Naive thymus-derived CD8-positive, alpha-beta T cell (primary cell): ENCODE data around the gene MAP1A. TPM values are rescaled to one million over a fixed set of nuclear protein-coding genes. Genes with fewer than 3 reads are reported as not detected.
A peak's percentile ranks its signal among the peaks of the same experiment; 100 is the strongest.

Experiments used
- ATAC-seq, 2 donors: fragments of 150-1000 bp; cut with Tn5 transposase in 1 of 2; sonication (Bioruptor Pico), chemical (Tn5 transposase) in 1 of 2; 1 replicate in 1 of 2; 2 replicates in 1 of 2; pipeline ENCODE4 v1.10.0; 2021; ENCODE audit warnings: mild to moderate bottlenecking in 2 of 2, moderate library complexity in 2 of 2
- POLR2A ChIA-PET: fragments of 350-600 bp; sonication (Branson Sonifier 250); formaldehyde crosslinking; loops from one replicate; lab custom pipeline; 2021; ENCODE audit warnings: antibody characterized with exemption; lab: Charles Lee
- DNase-seq, 10 donors: peaks; one replicate each; pipeline versions ENCODE4 v3.0.0 to v3.0.0-alpha.2; 2020 to 2022
- H3K27ac Mint-ChIP-seq, 10 donors: one replicate each; pipeline ENCODE4 v1.8.0; 2020 to 2022; ENCODE audit warnings: mild to moderate bottlenecking in 10 of 10, mixed read lengths in 10 of 10, moderate library complexity in 4 of 10, inconsistent platforms in 1 of 10
- H3K27me3 Mint-ChIP-seq, 5 donors: one replicate each; pipeline ENCODE4 v1.8.0; 2021 to 2022; ENCODE audit warnings: mixed read lengths in 5 of 5
- H3K36me3 Mint-ChIP-seq, 3 donors: one replicate each; pipeline ENCODE4 v1.8.0; 2020 to 2022; ENCODE audit warnings: mixed read lengths in 3 of 3, mild to moderate bottlenecking in 2 of 3, inconsistent platforms in 1 of 3
- H3K4me1 Mint-ChIP-seq, 4 donors: one replicate each; pipeline ENCODE4 v1.8.0; 2021 to 2022; ENCODE audit warnings: mixed read lengths in 4 of 4
- H3K4me3 Mint-ChIP-seq, 10 donors: one replicate each; pipeline ENCODE4 v1.8.0; 2020 to 2022; ENCODE audit warnings: mild to moderate bottlenecking in 10 of 10, mixed read lengths in 10 of 10, moderate library complexity in 6 of 10, inconsistent platforms in 1 of 10
- H3K9me3 Mint-ChIP-seq, 9 donors: one replicate each; pipeline ENCODE4 v1.8.0; 2020 to 2022; ENCODE audit warnings: mixed read lengths in 9 of 9, mild to moderate bottlenecking in 3 of 9, inconsistent platforms in 1 of 9, moderate library complexity in 1 of 9
- polyA plus RNA-seq, 3 donors: library from polyadenylated mRNA; unstranded; fragments of 300-500 nt; fragmentation: Illumina TruSeq; gene quantifications; one replicate each; pipeline ENCODE4 v1.2.3, GENCODE V29; 2021
- total RNA-seq, 8 experiments: library from RNA in 2 of 8; stranded (reverse) in 2 of 8; gene quantifications; one replicate each; pipeline ENCODE4 v1.2.3 and lab custom pipeline; 2021 to 2026

Gene MAP1A
- total RNA-seq (under 1 TPM; 0.22 to 0.39 TPM), polyA plus RNA-seq (under 1 TPM in 2 of 3 donors, not detected in 1; 0.05 to 0.26 TPM), total RNA-seq (lab: John Stamatoyannopoulos, UW) (2.8 to 19.8 (median 4.3) reads per million in 6 experiments)

DNA sequence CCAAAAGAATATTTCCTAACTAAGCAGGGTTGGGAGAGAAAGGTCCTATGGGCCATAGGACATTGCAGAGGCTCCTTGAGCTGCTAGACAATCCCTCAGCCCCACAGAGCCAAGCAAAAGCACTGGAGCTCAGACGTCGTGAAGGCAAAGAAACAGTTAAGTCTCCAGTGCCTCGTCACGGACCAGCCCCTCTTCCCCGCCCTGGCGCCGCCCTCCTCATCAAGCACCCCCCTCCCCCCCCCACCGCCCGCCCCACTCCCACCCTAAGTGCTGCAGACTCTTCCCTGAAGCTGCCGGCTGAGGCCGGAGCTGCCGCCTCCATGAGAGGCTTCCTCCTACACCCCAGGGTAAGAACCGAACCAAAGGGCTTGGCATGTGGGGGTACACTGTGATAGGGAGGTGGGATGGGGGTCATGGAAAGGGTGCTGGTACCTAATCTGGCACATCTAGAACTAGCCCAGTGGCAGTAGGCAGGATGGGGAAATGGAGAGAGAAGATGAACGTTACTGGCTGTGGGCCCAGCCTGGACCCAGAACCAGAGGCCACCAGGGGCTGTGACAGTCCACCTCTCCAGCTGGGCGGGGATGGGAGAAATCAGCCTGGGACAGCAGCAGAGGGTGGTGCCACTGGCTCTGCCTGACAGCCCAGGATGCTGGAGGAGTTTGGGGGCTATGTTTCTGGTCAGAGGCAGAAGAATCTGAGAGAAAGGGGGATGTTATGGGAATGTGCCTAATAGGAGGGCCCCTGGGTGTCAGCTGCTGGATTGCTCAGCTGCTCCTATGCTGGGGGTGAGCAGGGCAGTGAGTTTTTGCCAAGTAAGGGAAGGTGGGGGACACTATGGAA lies at the start of gene MAP1A:
Gene MAP1A, plus strand, starts transcription at position 255 of the 843 bp plus-strand sequence. CDS start 3,866 bp downstream, outside the sequence.
- H3K27ac Mint-ChIP-seq = peak within 1 kb of the TSS in 7 of 10 donors; percentile 11 to 77 (median 40)
- POLR2A ChIA-PET = interaction anchor here (0.6 kb wide), 1 partner anchor 31 kb away, joined by 4 read pairs; no protein-coding TSS in a partner anchor
- no peaks in the 10 kb centered on the region for H3K9me3 Mint-ChIP-seq
- peaks cover 17 to 40% (median 33%) of the 10 kb centered on the region in 4 donors for H3K4me1 Mint-ChIP-seq
- H3K27me3 Mint-ChIP-seq = peaks cover 7 to 27% (median 26%) of the 10 kb centered on the region in 5 donors
- DNase-seq = peak in 2 of 10 donors; percentile 16 to 20
- peak within 1 kb of the TSS; percentile 64 to 84 (median 74) for H3K4me3 Mint-ChIP-seq
- ATAC-seq = peak; percentile 38 to 46
- no peaks in the 10 kb centered on the region for H3K36me3 Mint-ChIP-seq

DNA sequence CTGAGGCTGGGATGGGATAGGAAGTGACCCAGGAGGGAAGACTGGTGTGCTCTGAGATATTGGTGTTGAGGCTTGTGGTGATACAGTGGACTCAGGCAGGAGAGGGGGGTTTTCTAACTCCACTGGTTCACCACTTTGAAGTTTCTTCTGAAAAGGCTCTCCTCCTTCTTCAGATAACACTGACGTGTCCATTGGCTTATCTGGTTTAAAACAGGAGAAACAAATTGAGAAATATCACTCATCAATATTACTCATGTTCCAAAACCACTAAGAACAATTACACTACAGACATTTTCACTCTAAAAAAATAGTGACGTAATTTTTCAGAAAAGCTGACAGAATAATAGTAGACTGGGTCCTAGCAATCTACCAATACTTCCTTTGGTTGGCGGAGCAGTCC lies 47.5 kb upstream of the MAP1A start:
- POLR2A ChIA-PET = no interaction called here
- Mint-ChIP-seq H3K4me1 (no peaks in the 10 kb centered on the region), H3K27ac (peak overlapping the region in 2 of 10 donors; percentile 24 to 84), H3K36me3 (peaks cover 0 to 87% (median 30%) of the 10 kb centered on the region in 3 donors), H3K4me3 (no peak overlapping the region), H3K27me3 (no peaks in the 10 kb centered on the region), H3K9me3 (no peaks in the 10 kb centered on the region)
- ATAC-seq (no peak), DNase-seq (no peak)

DNA sequence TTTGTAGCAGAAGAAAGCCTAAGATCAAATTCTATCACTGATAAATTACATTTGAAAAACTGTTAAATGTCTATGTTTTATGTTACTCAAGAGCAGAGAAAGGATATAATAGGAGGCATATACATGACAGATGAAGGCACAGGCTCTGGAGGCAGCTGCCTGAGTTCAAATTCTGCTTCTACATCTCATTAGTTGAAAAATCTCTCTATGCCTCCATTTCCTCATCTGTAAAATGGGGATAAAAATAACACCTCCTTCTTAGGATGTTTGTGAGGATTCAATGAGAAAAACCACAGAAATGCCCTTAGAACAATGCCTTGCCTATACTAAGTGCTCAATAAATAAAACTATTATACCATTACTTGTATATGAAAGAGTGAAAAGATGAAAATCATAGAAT lies 45.4 kb upstream of the MAP1A start:
- DNase-seq (no peak), ATAC-seq (no peak)
- POLR2A ChIA-PET = no interaction called here
- Mint-ChIP-seq H3K27me3 (no peaks in the 10 kb centered on the region), H3K9me3 (no peaks in the 10 kb centered on the region), H3K4me3 (no peak overlapping the region), H3K36me3 (peaks cover 3 to 91% (median 33%) of the 10 kb centered on the region in 3 donors), H3K4me1 (no peaks in the 10 kb centered on the region), H3K27ac (no peak overlapping the region)

DNA sequence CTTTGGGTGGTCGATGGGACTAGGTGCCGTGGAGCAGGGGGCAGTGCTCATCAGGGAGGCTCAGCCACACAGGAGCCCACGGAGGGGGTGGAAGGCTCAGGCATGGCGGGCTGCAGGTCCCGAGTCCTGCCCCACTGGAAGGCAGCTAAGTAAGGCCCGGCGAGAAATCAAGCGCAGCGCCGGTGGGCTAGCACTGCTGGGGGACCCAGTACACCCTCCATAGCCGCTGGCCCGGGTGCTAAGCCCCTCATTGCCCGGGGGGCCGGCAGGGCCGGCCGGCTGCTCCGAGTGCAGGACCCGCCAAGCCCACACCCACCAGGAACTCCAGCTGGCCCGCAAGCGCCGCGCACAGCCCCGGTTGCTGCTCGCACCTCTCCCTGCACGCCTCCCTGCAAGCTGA lies 43.5 kb upstream of the MAP1A start:
- DNase-seq (no peak), ATAC-seq (no peak)
- peaks cover 0 to 5% (median 0%) of the 10 kb centered on the region in 4 donors for H3K4me1 Mint-ChIP-seq
- no peak overlapping the region for H3K27ac Mint-ChIP-seq
- no peaks in the 10 kb centered on the region for H3K27me3 Mint-ChIP-seq
- H3K36me3 Mint-ChIP-seq = peaks cover 12 to 93% (median 46%) of the 10 kb centered on the region in 3 donors
- no peak overlapping the region for H3K4me3 Mint-ChIP-seq
- POLR2A ChIA-PET = no interaction called here
- H3K9me3 Mint-ChIP-seq = no peaks in the 10 kb centered on the region

DNA sequence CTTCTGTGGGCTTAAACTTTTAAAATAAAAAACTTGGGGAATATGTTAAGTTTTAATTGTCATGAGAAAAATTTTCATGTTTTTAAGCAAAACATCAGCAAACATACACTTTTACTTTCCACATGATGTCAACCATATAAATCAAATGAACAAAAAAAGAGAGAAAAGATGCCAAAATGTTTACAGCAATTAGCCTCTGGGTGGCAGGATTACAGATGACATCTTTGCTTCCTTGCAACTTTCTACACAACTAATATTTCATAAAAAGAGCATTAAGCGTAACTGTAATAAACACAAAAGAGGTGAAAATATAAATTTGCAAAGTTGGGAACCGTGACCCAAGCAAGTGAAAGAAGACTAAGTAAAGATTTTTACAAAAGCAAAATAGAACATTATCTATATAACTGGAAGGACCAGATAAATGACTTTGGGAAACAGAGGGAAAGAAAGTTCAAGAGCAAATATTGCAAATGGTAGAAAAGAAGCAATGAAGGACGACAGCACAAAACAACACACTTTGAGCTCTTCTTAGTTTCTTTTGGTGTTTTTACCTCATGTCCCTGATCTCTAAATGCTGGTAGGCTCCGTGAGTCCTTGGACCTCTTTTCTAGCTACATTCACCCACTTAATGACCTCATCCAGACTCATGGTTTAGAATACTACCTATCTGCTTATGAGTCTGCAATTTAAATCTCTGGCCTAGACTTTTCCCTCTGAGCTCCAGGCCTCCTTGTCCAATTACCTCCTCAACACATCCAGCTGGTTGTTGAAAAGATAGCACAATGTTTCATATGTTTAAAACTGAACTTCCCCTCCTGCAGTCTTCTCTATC lies 33.9 kb upstream of the MAP1A start:
- peaks cover 1 to 72% (median 18%) of the 10 kb centered on the region in 3 donors for H3K36me3 Mint-ChIP-seq
- no peaks in the 10 kb centered on the region for H3K9me3 Mint-ChIP-seq
- peak in 1 of 2 donors; percentile 58 for ATAC-seq
- peak overlapping the region in 4 of 10 donors; percentile 5 to 65 (median 8) for H3K27ac Mint-ChIP-seq
- H3K4me1 Mint-ChIP-seq = peaks cover 7 to 22% (median 16%) of the 10 kb centered on the region in 4 donors
- no peak overlapping the region for H3K4me3 Mint-ChIP-seq
- peak in 4 of 10 donors; percentile 4 to 41 (median 22) for DNase-seq
- no peaks in the 10 kb centered on the region for H3K27me3 Mint-ChIP-seq
- POLR2A ChIA-PET = interaction anchor here (1.2 kb wide), 1 partner anchor 27 kb away, joined by 7 read pairs; no protein-coding TSS in a partner anchor

DNA sequence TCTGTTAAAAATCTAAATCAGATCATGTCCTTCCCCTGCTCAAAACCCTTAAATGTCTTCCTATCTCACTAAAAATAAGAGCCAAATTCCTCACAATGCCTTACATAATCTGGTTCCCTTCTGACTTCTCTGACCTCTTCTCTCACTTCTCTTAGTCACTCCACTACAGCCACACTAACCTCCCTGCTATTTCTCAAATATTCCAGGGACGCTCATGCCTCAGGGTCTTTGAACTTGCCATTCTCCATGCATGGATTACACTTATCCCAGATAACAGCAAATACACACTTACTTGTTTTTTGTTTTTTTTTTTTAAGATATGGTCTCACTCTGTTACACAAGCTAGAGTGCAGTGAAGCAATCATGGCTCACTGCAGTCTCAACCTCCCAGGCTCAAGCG lies 33.0 kb upstream of the MAP1A start:
- Mint-ChIP-seq H3K4me1 (peaks cover 14 to 31% (median 23%) of the 10 kb centered on the region in 4 donors), H3K27ac (peak overlapping the region in 4 of 10 donors; percentile 1 to 59 (median 8)), H3K27me3 (no peaks in the 10 kb centered on the region), H3K36me3 (peaks cover 0 to 70% (median 10%) of the 10 kb centered on the region in 3 donors), H3K4me3 (no peak overlapping the region), H3K9me3 (no peaks in the 10 kb centered on the region)
- POLR2A ChIA-PET = interaction anchor here (1.2 kb wide), 1 partner anchor 26 kb away, joined by 7 read pairs; no protein-coding TSS in a partner anchor
- no peak for ATAC-seq
- DNase-seq = no peak

DNA sequence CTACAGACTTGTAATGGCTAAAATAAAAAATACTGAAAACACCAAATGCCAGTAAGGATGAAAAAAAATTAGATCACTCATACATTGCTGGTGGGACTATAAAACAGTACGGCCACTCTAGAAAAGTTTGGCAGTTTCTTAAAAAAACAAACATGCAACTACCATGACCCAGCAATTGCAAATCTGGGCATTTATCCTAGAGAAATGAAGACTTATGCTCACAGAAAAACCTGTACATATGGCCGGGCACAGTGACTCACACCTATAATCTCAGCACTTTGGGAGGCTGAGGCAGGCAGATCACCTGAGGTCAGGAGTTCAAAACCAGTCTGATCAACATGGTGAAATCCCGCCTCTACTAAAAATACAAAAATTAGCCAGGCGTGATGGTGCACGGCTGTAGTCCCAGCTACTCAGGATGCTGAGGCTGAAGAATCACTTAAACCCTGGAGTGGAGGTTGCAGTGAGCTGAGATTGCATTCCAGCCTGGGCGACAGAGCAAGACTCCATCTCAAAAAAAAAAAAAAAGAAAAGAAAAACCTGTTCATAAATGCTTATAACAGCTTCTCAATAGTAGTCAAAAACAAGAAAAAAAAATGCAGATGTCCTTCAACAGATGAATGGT lies 30.0 kb upstream of the MAP1A start:
- no peak for DNase-seq
- Mint-ChIP-seq H3K27me3 (no peaks in the 10 kb centered on the region), H3K4me3 (no peak overlapping the region), H3K4me1 (peaks cover 22 to 45% (median 33%) of the 10 kb centered on the region in 4 donors), H3K9me3 (no peaks in the 10 kb centered on the region), H3K36me3 (peaks cover 0 to 56% (median 2%) of the 10 kb centered on the region in 3 donors), H3K27ac (no peak overlapping the region)
- no peak for ATAC-seq
- POLR2A ChIA-PET = no interaction called here

DNA sequence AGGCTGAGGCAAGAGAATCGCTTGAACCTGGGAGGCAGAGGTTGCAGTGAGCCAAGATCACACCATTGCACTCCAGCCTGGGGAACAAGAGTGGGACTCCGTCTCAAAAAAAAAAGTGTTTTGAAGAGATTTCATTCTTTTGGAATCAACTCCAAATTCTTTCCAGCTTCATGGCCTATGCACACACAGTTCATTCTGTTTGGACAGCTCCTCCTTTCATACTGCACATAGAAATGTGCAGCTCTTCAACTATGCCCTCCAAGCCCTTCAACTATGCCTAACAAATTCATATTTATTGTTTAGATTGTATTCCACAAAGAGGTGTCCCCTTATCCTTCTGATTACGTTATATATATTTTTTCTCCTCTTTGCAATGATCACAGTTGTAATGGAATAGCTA lies 28.6 kb upstream of the MAP1A start:
- H3K4me3 Mint-ChIP-seq = no peak overlapping the region
- H3K4me1 Mint-ChIP-seq = peaks cover 26 to 50% (median 39%) of the 10 kb centered on the region in 4 donors
- ATAC-seq = no peak
- POLR2A ChIA-PET = interaction anchor here (7.0 kb wide), 1 partner anchor 22 kb away, joined by 56 read pairs; no protein-coding TSS in a partner anchor
- no peaks in the 10 kb centered on the region for H3K9me3 Mint-ChIP-seq
- peaks cover 0 to 55% (median 4%) of the 10 kb centered on the region in 3 donors for H3K36me3 Mint-ChIP-seq
- no peak for DNase-seq
- no peaks in the 10 kb centered on the region for H3K27me3 Mint-ChIP-seq
- H3K27ac Mint-ChIP-seq = peak overlapping the region in 5 of 10 donors; percentile 12 to 46 (median 31)

DNA sequence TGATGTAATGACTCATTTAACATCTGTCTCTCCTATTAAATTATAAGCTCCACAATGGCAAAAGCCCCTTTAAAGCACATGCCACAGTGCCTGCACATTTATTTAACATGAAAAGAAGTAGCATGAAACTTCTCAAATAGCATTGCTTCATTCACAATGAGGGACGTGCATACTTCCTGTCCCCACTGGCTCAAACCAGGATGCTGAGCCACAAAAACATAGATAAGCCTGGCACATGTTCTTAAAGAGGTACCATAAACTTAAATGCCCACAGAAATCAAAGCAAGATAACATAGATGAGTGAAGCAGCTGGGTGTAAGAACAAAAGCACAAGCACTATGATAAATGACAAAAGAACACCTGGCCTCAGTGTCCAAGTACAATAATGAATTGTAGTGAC lies 28.2 kb upstream of the MAP1A start:
- DNase-seq = peak in 1 of 10 donors; percentile 14
- H3K4me1 Mint-ChIP-seq = peaks cover 23 to 46% (median 37%) of the 10 kb centered on the region in 4 donors
- H3K9me3 Mint-ChIP-seq = no peaks in the 10 kb centered on the region
- H3K36me3 Mint-ChIP-seq = peaks cover 0 to 51% (median 4%) of the 10 kb centered on the region in 3 donors
- H3K4me3 Mint-ChIP-seq = peak overlapping the region in 1 of 10 donors; percentile 56
- no peak for ATAC-seq
- peak overlapping the region in 6 of 10 donors; percentile 6 to 46 (median 32) for H3K27ac Mint-ChIP-seq
- no peaks in the 10 kb centered on the region for H3K27me3 Mint-ChIP-seq
- POLR2A ChIA-PET = interaction anchor here (7.0 kb wide), 1 partner anchor 21 kb away, joined by 56 read pairs; no protein-coding TSS in a partner anchor

DNA sequence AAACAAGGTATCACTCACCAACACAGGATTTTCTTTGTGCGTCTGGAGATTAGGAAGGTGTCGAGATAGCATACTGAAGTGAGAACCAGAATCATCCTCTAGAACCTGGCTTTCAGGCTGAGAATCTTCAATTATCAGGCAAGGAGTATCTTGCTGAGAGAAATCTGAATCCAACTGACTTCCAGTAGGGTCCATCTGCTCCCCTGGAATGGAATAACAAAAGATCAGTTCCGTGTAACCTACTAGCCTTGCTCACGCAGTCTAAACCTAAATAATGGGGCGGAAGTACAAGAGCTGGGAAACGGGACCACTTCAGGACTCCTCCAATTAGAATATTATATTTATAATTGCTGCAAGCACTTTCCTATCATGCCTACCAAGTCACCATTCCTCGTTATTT lies 25.1 kb upstream of the MAP1A start:
- Mint-ChIP-seq H3K4me1 (peaks cover 20 to 42% (median 35%) of the 10 kb centered on the region in 4 donors), H3K9me3 (no peaks in the 10 kb centered on the region), H3K27ac (peak overlapping the region; percentile 92 to 100 (median 98)), H3K4me3 (peak overlapping the region; percentile 88 to 100 (median 98)), H3K27me3 (no peaks in the 10 kb centered on the region), H3K36me3 (peaks cover 0 to 32% (median 3%) of the 10 kb centered on the region in 3 donors)
- DNase-seq (no peak), ATAC-seq (no peak)
- POLR2A ChIA-PET = interaction anchor here (0.8 to 7.0 kb wide), 3 partner anchors 10 to 22 kb away, joined by 3 to 56 read pairs (median 16); no protein-coding TSS in a partner anchor
